HG02763 (cell line): ENCODE data around the gene DTWD2.

Source experiments
- ATAC-seq: cut with Tn5 transposase; IDR thresholded peaks from one replicate; pipeline ENCODE4 v1.9.1; 2021; ENCODE audit warnings: mild to moderate bottlenecking, moderate library complexity; ENCODE audit not compliant: unreplicated experiment

The DTWD2 gene, protein sequence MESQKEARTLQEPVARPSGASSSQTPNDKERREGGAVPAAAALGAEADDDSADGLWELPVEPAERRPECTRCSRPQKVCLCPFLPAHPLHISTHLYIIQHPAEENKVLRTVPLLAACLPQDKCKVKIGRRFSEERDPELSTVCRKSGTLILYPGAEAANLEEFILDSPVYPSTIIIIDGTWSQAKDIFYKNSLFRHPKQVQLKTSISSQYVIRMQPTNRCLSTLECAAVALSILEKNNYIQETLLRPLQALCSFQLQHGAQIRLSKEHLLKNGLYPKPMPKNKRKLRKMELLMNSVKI

DNA sequence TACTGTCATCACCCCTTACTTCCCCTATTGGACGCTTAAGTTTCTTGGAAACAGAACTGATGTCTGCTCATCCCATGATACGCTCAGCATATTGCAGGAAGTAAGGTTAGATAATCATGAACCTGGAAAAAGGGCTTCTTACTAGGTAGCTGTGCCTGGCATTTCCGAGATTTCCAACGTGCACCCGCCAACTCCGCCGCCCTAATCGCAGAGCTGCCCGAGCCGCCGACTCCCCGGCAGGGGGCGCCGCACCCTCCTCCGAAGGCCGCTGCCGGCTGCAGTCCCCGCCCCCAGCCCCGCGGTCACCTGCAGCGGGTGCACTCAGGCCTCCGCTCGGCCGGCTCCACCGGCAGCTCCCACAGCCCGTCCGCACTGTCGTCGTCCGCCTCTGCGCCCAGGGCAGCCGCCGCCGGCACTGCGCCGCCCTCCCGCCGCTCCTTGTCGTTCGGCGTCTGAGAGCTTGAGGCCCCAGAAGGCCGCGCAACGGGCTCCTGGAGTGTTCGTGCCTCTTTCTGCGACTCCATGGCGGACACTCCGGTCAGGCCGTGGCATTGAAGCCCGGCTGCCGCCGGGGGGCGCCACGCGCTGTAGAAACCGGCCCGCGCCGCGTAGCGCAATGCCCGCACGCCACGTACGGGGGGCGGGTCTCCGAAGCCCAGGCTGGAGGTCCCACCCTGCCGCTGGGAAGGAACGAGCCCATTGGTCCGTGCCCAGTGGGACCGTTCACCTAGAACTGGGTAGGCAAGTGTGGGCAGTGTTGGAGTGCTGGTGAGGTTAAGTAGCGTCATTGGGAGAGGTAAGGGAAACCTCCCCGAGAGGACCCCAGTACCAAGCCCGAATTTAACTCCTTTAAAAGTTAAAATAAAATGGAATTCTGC lies at the start of gene DTWD2:
DTWD2 (minus strand) TSS at position 560 of the 878 bp plus-strand sequence; CDS start at position 524, 36 bp downstream.
- peak; percentile 97 for ATAC-seq

DNA sequence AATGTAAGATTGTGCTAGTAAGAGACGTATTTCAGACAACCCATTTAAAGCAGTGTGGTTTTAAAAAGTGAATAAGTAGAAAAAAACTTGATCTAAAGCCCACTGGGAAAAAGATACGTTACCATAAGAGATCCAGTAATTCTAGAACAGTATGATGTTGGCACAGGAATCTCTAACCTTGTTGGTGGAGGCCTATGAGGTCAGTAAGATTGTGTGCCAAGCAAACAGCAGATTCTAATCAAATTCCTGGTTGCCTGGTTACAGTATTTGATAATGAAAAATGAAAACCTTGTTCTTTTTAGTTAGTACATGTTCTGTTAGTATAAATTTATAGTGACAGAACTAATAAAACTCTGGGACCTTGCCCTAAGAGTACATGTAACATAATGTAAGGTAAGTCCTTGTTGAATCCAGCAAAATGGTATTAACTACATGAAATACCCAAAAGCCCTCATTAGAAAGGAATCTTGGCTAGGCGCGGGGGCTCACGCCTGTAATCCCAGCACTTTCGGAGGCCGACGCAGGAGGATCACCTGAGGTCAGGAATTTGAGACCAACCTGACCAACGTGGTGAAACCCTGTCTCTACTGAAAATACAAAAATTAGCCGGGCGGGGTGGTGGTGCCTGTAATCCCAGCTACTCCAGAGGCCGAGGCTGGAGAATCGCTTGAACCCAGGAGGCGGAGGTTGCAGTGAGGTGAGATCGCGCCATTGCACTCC lies 49.3 kb upstream of the DTWD2 start:
- no peak for ATAC-seq

DNA sequence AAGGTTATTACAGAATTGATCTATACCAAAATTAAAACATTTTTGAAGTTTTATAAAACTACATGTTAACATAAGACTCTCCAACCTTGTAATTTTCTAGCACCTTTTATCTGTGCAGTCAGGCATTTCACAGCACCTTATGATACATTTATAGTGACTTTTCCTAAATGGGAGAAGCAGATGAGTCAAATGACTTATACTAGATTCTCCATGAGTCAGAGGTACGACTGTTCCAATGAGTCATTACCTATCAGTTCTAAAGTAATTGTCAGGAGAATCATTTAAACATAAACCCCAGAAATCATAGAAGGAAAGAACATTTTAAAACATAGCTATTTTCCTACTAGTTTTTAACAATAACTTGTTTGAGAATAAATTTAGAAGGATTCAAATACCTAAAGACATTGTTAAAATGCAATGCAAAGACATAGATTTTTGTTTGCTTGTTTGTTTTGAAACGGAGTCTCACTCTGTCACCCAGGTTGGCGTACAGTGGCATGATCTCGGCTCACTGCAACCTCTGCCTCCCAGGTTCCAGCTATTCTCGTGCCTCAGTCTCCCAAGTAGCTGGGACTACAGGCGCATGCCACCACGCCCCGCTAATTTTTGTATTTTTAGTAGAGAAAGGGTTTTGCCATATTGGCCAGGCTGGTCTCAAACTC lies 47.9 kb upstream of the DTWD2 start:
- no peak for ATAC-seq

DNA sequence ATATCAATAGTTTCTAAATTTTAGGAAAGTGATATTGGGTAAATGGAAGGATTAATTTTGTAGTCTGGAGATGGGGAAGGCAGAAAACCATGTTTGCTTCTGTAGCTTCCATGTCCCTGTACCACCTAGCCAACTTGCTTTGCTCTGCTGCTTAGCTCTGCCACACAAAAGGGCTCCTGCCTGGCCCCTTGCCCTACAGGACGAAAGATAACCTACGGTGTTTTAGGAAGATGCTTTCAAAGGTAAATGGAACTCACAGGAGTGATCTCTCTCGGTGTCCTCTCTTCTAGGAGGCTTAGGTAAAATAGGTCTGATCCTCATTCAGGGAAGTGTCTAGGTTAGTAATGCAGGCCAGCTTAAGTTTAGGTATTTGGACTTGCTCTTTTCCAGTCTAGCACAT lies 44.8 kb upstream of the DTWD2 start:
- no peak for ATAC-seq

DNA sequence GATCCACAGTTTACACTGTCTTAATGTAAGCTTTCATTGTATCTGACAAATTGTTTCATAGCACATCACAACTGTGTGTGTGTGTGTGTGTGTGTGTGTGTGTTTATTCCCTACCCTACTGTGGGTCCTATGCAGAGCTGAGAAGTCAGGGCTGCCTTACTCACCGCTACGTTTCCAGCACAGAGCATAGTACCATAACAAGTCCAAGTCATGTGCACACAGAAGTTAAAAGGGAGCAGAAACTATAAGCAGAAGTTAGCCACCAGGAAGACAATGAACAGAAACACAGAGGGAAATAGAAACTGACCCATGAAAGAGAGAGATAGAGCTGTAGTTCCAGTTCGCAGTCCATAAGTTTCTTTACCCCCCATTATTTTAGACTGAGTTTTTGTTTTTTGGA lies 44.3 kb upstream of the DTWD2 start:
- ATAC-seq: peak; percentile 33

DNA sequence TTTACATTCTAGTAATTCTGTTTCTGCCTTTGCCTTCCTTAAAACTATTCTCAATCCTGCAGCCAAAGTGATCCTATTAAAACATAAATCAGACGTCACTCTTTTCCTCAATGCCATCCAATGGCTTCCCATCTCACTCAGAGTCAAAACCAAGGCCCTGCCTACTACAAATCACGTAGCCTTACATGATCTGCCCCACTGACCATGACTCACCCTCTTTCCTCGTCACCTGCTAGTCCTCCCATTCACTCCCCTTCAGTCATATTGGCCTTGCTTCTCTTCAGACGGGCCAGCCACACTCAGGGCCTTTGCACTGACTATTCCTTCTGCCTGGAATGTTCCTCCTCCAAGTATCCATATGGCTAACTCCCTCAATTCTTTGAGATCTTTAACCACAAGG lies 43.6 kb upstream of the DTWD2 start:
- no peak for ATAC-seq

DNA sequence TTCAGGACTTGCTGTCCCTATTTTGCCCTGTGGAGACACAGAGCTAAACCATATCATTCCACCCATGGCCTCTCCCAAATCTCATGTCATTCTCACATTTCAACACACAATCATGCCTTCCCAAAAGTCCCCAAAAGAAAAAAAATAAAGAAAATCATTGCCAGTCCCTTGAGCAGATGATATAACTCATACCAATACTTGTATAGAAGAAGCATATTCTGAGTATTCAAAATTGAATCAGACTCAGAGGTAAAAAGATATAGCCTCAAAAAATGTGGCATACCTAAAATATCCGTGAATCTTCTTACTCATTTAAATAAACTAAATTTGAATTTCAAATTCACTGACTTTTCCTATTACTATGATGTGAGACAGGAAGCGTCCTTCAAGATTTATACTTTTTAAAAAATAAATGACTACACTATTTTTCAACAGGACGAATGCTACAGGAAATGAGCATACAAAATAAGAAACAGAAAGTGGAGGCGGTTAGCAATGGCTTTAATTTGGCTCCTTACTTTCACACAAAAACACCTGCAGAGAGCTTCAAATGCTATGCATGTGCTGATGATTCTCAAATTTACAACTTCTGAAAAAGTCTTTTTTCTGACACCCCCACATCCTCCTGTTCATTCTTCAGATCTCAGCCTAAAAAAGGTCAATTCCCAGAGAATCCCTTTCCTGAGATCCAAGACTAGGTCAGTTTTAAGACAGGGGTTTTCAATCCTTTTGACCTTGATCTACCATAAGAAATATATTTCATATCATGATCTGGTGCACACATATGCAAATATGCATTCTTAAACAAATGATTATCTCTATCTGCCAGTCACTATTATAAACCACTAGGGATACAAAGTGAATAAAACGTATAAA lies 42.9 kb upstream of the DTWD2 start:
- peak; percentile 82 for ATAC-seq

DNA sequence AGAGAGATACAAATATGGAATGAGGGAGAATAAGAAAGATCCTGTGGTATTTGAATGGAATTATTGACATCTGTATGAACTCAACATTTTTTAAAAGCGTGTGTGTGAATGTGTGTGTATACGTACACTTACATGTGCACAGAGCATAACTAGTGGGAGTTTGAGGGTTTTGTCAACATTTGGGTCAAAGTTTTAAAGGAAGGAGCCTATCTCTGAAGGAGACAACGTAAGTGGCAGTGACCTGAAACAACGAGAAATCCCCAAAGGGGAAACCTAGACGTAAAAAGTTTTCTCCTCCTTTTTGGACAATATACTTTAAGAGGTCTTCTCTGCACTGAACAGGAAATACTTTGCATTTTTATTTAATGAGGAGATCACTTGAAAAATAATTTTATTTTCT lies 40.2 kb upstream of the DTWD2 start:
- ATAC-seq: no peak

DNA sequence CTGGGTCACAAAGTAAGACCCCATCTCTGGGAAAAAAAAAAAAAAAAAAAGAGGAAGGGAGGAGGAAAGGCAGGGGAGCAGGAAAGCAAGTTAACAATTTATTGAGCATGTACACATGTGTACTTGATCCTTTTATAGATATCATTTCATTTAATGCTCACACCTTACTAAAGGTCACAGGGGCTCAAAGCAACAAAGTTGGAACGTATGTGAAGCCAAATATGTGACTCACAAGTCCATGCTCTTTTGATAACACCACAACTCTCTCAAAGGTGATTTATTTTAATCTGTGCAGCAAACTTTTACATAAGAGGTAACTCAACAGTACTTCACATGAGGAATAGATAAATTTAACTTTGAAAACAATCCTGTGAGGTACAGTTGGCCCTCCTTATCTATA lies 34.4 kb upstream of the DTWD2 start:
- ATAC-seq: no peak

DNA sequence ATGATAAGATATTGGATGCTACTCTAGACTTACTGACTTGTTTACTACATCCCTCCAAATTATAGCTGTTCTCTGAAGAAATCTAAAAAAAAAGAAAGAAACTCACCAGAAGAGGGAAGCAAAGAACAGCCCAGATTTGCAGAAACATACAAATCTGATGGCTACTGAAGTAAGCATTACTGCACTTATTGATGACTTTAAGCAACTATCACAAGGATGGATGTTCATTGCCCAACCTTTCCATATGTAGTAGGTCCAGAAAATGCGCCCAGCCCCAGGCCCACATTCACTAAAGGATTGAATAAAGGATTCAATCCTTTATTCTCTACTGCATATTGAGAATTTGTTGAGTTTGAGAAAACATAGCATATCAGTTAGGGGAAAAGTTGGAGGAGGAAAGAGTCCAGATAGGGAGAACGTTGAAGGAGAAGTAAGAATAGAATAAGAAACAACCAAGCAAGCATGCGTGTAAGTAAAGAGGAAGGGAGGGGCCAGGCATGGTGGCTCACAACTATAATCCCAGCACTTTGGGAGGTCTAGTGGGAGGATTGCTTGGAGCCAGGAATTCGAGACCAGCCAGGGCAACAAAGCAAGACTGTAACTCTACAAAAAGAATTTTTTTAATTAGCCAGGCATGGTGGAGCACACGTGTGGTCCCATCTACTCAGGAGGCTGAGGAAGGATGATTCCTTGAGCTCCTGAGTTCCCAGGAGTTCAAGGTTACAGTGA lies 33.8 kb upstream of the DTWD2 start:
- peak; percentile 69 for ATAC-seq

DNA sequence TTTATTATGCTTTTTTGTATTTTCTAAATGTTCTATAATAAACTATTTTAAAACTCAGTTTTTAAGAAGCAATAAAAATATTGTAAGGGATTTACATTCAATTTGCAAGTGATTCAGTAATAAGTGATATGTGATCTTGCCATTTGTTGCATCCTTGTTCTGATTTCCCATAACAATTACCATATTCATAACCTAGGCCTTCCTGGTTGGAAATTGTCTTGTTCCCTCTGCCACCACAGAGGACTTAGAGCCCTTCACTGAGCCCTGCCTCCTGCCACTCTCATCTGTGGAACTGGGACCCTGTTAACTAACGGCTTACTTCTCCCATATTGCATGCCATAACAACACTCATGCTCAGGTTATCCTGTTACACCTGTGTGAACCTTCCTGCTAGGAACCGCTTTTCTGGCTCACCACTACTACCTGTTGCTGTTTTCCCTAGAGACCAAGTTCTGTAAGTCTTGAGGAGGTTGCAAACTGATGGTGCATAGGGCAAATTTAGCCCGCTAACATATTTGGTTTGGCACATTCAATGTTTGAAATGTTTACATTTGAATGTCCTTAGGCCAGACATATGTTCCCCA lies 32.9 kb upstream of the DTWD2 start:
- ATAC-seq: no peak

DNA sequence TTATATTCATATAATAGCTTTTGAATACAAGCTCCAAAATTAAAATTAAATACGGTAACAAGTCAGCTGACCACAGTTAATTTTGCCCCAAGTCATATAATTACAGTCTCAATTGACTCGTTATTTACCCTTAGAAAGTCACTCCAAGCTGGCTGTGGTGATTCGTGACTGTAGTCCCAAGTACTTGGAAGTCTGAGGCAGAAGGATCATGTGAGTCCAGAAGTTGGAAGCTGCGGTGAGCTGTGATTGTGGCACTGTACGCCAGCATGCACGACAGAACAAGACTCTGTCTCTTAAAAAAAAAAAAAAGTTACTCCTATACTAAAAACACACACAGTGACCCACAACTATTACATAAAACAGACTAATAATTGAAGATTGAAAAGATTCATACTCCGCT lies 31.6 kb upstream of the DTWD2 start:
- ATAC-seq: no peak

DNA sequence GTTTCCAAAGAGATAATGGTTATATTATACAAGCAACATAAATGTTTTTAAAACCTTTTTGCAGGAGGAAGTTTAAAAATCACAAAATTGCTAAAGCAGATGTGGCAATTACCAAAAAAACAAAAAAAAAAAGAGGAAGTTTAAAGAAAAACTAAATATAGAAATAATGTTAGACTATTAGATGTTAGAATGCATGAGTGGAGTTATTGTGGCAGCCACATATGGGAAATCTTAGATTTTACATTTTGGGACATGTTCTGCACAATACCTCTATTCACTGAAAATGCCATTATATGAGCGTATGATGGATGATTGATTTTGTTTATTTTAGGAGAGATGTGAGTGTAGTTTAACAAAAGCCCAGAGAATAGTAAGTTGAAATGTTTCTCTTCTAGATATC lies 31.2 kb upstream of the DTWD2 start:
- ATAC-seq: no peak

DNA sequence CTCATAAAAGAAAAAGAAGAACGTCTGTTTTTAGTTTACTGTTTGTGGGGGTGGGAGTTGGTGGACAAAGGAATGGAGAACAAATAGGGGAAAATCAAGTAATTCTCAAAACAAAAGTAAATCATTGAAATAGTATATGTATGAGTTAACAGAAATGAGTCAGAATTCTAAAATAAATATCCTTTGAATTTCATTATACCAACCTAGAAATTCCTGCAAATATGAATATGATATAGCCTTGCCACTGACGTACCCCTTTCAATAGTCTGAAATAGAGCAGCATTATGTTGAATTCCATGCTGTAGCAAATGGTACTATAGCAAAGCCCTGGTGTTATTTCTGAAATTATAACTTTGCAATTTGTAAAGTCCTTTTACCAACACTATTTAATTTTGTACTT lies 29.6 kb upstream of the DTWD2 start:
- ATAC-seq: no peak

DNA sequence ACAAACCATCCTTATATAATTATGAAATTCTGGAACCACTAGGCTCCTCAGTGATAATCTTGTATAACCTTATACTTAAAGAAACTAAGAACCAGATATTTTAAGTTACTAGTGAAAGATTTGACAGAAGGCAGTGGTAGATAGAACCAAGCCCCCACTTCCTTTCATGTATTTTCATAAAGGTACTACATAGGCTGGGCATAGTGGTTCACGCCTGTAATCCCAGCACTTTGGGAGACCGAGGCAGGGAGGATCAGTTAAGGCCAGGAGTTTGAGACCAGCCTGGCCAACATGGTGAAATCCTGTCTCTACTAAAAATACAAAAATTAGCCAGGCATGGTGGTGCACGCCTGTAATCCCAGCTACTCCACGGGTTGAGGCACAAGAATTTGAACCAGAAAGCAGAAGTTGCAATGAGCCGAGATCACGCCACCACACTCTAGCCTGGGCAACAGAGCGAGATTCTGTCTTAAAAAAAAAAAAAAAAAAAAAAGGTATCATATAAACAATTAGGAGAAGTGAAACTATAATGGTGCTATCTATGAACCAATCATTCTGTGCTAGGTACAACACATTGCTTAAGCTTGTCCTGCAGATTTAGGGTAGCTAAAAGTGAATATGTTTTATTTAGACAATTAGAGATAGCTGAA lies 27.9 kb upstream of the DTWD2 start:
- ATAC-seq: peak; percentile 87

DNA sequence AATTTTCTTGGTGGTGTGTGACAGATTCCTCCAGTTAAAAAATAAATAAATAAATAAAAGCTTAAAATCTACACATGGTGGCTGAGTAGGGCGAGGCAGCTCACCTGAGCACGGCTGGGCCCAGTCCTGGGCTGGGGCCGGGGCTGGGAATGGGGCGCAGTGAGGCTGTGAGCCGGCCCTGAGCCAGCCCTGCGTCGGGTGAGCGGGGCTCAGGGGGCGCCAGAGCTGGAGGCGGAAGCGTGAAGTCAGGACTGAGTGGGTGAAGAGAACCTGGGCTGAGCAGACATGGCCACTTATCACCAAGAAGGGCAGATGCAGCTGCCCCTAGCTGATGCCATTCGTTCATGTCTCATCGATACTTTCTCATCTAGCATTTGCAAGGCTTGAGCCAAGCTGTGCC lies 22.8 kb upstream of the DTWD2 start:
- ATAC-seq: no peak

DNA sequence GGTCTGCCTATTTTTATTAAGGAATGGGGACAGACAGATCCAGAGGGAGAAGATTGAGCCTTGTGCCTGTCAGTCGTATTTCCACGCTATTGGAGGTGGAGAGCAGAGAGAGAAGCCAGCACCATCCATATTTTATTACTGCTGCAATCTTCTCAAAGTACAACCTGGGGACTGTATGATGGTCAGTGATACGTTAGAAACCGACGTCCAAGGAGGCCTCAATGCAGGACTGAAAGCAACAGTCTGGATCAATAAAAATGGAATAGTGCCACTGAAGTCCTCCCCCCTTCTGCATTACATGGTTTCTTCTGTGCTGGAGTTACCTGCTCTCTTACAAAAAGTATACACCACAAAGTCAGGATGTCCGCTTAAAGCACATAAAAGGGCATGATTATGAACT lies 21.9 kb upstream of the DTWD2 start:
- ATAC-seq: no peak

DNA sequence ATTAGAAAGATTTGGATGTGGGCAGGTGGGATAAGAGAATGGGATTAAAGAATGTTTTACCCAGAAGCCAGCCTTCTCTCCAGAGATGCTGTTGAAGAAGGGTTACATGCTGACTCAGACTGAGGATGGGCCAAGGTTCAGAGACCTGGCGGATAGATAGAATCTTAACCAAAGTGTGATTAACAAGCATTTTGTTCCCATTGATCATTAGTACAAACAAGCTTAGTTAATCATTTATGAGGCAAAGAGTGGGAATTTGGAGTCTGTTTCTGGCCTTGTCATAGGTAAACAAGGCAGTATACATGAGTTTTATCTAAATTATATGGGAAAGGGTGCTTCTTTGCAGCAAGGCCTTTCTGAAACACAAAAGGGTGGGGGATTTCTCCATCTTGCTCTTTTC lies 20.8 kb upstream of the DTWD2 start:
- no peak for ATAC-seq

DNA sequence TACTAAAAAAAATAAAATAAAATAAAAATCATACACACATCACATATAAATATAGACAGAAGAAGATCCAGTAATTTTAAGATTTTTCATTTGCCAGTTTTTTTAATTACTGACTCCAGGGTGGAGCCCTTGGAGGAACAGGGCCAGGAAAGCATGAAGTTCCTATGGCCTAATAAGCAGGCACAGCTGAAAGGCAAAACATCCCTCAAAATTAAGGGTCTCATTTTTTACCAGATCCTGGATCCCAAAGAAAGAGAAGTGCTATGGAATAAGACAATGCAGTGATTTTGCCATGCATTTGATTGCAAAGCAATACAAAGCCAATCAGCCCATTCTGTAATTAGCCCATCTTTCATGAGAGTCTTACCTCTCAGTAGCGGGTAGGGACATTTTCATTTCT lies 11.3 kb upstream of the DTWD2 start:
- ATAC-seq: no peak
